Measurements from ENCODE around the gene SMCHD1. TPM values are rescaled to one million over a fixed set of nuclear protein-coding genes. Genes with fewer than 3 reads are reported as not detected.

The SMCHD1 gene
- total RNA-seq = 56.0 and 76.1 TPM in 2 replicates

GRCh38 chr18:2655178-2655953 is at the start of gene SMCHD1:
Gene SMCHD1 (plus strand): TSS chr18:2655726. CDS start chr18:2656076, 350 bp downstream.

DNA sequence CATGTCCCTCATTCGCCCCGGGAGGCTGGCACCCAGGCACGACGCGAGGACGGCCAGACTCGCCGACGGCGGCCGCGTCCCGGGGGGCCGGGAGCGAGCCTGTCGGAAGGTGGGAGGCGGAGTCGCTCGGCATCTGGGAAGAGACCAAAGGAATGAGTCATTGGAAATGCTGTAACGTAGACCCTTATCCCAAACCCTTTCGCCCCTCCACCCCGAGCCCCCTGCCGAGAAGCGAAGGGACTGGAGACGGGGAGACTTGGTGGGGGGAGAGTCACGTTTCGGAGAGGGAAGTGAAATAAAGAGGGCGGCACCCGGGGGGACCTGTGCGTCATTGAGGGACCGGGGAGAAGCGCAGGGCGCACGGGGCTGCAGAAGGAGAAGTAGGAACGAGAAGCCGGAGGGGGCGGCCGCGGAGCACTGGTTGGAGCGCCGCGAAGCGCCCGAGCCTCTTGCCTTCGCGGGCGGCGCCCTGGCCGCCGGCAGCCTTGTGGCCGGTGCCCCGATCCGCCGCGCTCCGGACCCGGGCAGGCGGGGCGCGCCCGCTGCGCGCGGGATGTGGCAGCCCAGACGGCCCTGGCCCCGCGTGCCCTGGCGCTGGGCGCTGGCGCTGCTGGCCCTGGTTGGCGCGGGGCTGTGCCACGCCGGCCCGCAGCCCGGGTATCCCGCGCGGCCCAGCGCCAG is 191.2 kb downstream of the SMCHD1 start, which contains the start of gene EMILIN2:
EMILIN2 (plus strand) TSS at position 371 of the 681 bp plus-strand sequence; CDS start at position 554, 183 bp downstream.

Other genes starting within 250 kb of the SMCHD1 start
- gene METTL4, start 84.2 kb upstream of the SMCHD1 start, total RNA-seq = 7.7 and 10.0 TPM in 2 replicates
- 9.8 and 30.7 TPM in 2 replicates for gene NDC80, start 84.2 kb upstream of the SMCHD1 start, total RNA-seq
- gene EMILIN2, start 191.3 kb downstream of the SMCHD1 start, total RNA-seq = 2.0 and 5.1 TPM in 2 replicates

All from endothelial cell of coronary artery (primary cell).